Amniotic stem cell (primary cell): ENCODE measurements around the gene PRPF8.

ENCODE experiments used
- DNase-seq: peaks from one replicate; lab custom pipeline; 2025; lab: John Stamatoyannopoulos, UW

PRPF8 gene

GRCh38 chr17:1626333-1626732 is 58.3 kb downstream of the PRPF8 start:
- no peak for DNase-seq

- no peak for DNase-seq
Measured at GRCh38 chr17:1625581-1625980, 59.1 kb downstream of the PRPF8 start.

DNA sequence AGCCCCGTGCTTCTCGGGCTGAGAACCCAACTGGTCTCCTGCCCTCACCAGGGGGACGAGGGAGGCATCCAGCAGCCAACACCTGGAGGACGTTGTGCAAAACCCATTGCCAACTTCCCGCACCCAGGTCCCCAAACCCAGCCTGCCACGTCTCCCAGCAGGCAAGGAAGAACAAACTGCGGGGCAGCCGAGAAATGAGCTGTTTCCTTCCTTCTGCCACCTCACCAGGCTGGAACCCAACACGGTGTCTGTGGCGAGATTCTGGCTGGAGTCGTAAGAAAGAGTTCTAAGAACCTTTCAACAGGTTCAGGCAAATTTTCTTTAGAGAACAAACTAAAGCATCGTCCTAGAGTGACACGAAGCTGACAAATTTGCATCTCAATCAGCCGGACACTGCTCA is 59.6 kb downstream of the PRPF8 start:
- no peak for DNase-seq

- no peak for DNase-seq
Measured at GRCh38 chr17:1624650-1625049, 60.0 kb downstream of the PRPF8 start.

DNA sequence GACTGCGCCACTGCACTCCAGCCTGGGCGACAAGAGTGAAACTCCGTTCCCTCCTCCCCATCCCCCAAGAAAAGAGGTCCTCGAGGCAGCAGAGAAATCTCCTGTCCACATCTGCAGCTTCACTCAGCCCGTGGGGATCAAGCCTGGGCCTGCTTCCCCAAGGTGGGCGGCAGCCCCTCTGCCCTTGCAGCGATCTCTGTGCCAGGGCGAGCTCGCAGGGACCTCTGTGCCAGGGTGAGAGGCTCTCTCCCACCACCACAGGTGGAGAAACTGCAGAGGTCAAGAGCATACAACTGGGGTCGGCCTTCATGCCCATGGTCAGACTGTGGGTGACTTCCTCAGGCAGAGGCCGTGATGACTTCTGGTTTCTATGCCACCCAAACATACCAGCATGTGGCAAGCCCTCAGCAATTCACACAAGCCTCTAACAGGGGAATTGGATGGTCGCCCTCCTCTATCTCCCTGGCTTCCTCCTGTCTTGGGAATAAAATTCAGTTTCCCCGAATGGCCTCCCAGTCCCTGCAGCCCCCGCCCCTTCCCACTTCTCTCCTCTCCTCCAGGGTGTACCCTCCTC is 61.5 kb downstream of the PRPF8 start:
- DNase-seq, result no peak

GRCh38 chr17:1621273-1621954 is 63.3 kb downstream of the PRPF8 start:
- DNase-seq, result no peak

DNA sequence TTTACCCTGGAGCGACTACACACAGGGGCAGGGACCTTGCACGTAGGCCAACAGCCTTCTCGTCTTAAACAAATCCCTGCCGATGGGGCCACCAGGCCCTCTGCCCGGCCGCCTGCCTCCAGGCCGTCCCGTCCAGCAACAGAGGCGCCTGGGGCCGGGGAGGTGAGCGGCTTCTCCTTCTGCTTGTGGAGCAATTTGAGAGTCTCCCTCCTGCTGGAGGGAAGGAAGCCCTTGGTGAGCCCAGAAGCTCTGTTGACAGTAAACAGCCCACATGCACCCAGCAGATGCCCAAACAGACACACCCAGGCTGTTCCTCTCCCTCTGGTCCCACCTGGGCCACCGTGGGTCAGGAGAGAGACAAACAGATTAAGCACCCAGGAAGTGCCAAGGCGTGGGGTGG is 64.2 kb downstream of the PRPF8 start:
- DNase-seq, result no peak

DNA sequence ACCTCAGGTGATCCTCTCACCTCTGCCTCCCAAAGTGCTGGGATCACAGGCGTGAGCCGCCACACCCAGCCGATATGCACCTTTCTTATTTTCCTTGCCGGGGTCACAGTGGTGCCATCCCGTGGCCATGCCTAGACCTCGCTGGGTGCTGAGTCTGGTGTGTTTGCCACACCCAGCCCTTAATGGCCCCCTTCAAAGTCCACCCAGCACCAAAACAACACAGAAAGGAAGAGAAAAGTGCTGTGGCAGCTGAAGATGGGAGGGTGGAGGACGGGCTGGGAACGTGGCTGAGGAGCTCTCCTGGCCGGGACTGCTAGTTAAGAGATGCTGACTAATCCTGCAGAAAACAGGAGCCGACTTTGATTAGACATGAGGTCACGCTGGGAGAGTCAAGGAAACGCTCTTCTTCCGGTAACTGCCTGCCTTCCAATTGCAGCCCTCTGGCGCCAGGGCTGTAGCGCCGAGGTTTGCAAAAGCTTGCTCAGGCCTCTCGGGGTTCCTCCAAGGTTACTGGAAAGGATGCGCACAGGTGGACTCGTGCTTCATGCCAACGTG is 67.0 kb downstream of the PRPF8 start:
- DNase-seq, result peak; percentile 18

DNA sequence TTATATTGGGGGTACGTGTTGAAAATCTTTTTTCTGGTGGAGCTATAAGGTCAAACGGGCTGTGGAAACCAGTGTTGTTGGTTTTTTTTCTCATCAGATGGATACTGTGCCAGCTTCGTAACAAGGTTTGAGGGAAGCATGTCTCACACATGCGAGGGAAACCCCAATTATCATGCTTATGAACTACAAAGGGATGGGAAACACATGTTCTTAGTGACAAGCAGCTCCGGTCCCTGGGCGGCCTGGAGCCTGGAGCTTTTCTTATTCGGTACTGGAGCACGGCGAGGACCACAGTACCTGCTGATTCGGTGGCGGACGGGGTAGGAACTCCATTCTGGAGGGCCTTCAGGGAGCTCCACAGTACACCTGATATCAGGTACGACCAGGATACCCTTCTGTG is 68.6 kb downstream of the PRPF8 start:
- DNase-seq, result no peak

DNA sequence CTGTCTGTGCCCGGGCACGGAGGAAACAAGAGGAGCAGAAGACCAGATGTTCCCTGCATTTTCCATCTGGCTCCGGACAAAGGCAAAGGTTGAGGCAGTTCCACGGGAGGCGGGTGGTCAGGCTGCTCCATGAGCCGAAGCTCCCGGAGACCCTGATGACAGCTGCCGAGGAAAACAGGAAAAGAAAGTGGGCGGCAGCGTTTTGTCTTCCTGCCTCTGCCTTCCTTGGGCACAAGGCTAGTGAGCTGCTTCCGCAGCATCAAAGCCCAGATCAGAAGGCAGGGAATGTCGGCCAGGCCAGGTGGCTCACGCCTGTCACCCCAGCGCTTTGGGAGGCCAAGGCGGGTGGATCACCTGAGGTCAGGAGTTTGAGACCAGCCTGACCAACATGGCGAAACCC is 72.3 kb downstream of the PRPF8 start:
- DNase-seq, result no peak

DNA sequence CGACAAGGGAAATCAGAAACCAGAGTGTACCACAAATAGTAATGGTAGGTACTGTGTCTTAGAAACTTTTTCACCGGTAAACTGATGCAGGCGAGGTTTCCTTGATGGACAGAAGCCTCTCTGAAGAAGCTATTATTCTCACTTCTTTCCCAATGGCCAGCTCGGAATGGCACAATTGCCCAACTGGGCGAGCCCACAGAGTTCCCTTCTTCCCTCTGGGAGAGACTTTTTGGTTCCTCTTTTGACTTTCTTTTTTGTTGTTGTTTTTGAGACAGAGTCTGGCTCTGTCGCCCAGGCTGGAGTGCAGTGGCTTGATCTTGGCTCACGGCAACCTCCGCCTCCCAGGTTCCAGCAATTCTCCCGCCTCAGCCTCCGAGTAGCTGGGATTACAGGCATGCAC is 73.0 kb downstream of the PRPF8 start:
- no peak for DNase-seq

GRCh38 chr17:1608676-1609075 is 76.0 kb downstream of the PRPF8 start:
- no peak for DNase-seq

GRCh38 chr17:1607971-1608320 is 76.7 kb downstream of the PRPF8 start:
- no peak for DNase-seq

DNA sequence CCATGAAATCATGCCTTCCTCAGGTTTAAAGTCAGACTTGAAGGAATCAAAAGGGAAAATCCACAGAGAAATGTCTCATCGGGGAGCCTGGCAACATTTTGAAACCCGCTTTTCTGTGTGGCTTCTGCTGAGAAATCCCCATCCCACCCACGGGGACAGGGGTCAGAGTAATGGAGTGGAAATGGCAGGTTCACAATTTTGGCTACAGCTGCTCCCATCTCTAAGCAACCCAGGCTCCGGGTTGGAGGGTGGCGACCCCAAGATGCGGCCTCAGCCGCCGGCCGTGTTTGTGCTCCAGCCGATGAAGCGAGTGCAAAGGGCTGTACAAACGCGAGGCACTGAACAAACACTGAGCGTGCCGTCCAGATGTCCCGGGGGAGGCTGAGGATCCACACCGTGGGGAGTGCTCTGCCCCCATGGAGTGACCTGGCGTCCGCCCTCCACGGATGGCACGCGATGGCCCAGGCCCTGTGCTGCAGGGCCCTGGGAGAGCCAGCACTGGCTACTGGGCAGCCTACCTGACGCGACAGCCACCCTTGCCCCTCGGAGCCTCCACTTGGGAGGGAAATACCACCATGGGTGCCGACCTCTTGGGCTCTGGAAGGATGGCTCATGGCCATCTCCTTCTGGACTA is 78.2 kb downstream of the PRPF8 start:
- DNase-seq, result no peak

DNA sequence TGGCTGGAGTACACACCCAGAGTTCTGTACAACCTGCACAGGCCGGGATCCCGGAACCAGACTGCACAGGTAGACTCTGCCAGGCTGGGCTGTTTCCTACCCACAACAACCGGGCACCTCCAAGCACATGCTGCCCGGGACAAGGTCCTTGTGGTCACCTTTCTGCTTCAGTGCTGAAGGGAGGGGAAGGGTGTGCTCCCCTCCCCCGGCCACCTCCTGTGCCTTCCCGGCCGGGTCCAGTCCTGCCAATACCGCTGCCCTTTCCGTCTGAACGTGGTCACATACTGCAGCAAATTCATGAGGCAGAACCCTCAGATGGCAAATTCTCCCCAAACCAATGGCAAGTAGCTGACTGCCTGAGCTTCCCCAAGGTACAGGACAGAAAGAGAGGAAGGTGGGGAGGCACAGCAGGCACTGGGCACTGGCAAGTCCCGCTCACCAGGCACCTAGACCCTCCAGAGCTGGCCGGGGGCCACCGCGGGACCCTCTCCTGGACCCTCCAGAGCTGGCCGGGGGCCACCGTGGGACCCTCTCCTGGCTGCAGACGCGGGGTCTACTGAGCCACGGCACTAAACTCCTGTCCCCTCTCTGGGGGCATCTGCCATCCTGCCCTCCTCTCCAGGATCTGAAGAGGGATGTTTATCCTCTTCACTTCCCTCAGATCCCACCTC is 78.9 kb downstream of the PRPF8 start:
- no peak for DNase-seq

DNA sequence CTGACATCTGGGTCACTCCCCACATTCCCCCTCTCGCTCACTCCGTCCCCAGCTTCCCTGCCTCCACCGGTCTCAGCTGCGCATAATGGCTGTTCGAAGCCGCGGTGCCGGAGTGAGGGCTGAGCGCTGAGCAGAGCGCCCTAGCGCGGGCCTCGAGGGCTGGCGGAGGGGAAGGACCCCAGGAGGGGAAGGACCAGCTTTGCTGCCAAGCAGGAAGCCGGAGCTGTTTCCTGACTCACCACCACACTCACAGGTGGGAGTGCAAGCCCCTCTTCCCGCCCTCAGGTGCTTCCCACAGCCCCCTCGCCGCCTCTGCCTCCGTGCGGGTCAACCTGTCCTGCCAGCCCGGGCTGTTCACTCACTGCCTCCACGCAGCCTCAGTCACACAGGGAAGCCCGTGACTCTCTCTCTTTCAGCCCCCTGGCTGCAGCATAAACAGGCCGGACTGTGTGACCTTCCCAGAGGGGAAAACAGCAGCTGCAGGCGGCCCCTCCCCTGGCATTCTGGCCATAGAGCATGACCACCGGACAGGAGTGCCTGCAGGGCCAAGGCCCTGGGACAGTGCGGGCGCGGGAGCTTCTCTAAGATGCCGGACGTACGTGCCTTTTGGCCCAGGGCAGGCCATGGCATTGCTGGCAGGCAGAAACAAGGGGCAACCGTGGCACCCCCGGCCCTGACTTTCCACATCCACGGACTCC is 79.7 kb downstream of the PRPF8 start:
- no peak for DNase-seq

DNA sequence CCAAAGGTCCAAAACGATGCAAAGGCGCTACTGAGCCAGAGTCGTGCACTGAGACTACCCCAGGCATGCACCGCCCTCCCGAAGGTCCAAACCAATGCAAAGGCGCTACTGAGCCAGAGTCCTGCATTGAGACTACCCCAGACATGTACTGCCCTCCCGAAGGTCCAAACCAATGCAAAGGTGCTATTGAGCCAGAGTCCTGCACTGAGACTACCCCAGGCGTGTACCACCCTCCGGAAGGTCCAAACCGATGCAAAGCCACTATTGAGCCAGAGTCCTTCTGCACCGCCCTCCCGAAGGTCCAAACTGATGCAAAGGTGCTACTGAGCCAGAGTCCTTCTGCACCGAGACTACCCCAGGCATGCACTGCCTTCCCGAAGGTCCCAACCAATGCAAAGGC is 83.1 kb downstream of the PRPF8 start:
- no peak for DNase-seq
